Thoracic aorta (tissue), 2 donors: ENCODE measurements around the gene PKN1. TPM values are rescaled to one million over a fixed set of nuclear protein-coding genes. Genes with fewer than 3 reads are reported as not detected.
"Not testable (repeated sequence)": the region's sequence is repeated elsewhere in the genome, so short reads cannot be mapped to it uniquely, and the experiment has no call there.

Experiments used
- ATAC-seq: fragments of 150-250 bp; one replicate; pipeline ENCODE4 v1.8.0; 2017; ENCODE audit warnings: low read depth; ENCODE audit not compliant: insufficient number of reproducible peaks, low FRiP score
- DNase-seq: peaks from one replicate; pipeline ENCODE4 v3.0.0-alpha.2; 2020; ENCODE audit warnings: low spot score
- H3K27ac ChIP-seq, 2 donors: fragments of 200-600 bp; sonication (generic); 1 replicate in 1 of 2; 2 replicates in 1 of 2; pipeline ENCODE4 v1.5.1; 2016; ENCODE audit warnings: mild to moderate bottlenecking in 2 of 2, moderate library complexity in 2 of 2
- H3K27me3 ChIP-seq: fragments of 200-600 bp; sonication (generic); replicated peaks from 2 replicates; pipeline ENCODE4 v1.6.0; 2016; ENCODE audit warnings: mild to moderate bottlenecking; ENCODE audit not compliant: insufficient read depth
- H3K36me3 ChIP-seq: fragments of 200-600 bp; sonication (generic); one replicate; pipeline ENCODE4 v1.5.1; 2016
- H3K4me1 ChIP-seq, 2 donors: fragments of 200-600 bp; sonication (generic); 1 replicate in 1 of 2; 2 replicates in 1 of 2; pipeline versions ENCODE4 v1.5.1 to v1.6.0; 2016; ENCODE audit warnings: low read depth in 2 of 2, mild to moderate bottlenecking in 1 of 2; ENCODE audit not compliant: control insufficient read depth in 1 of 2
- H3K4me3 ChIP-seq: fragments of 200-600 bp; sonication (generic); 2 replicates; pipeline ENCODE4 v1.5.1; 2016; ENCODE audit warnings: mild to moderate bottlenecking
- H3K9me3 ChIP-seq: fragments of 200-600 bp; sonication (generic); 2 replicates; pipeline ENCODE4 v1.5.1; 2016
- total RNA-seq, 2 donors: library from RNA; depleted of rRNA; stranded (reverse); fragments of >200 nt; gene quantifications; one replicate each; pipeline versions ENCODE4 v1.1.0 to v1.2.3, GENCODE V29; 2016
- TF ChIP-seq, protein P1 (sequence below): fragments of 200-600 bp; sonication (generic); IDR thresholded peaks from one replicate; pipeline ENCODE4 v1.5.1; 2019; ENCODE audit warnings: antibody characterized with exemption

Gene PKN1
- total RNA-seq, 2 donors from 2014 or later: 93.8 to 139 TPM

DNA sequence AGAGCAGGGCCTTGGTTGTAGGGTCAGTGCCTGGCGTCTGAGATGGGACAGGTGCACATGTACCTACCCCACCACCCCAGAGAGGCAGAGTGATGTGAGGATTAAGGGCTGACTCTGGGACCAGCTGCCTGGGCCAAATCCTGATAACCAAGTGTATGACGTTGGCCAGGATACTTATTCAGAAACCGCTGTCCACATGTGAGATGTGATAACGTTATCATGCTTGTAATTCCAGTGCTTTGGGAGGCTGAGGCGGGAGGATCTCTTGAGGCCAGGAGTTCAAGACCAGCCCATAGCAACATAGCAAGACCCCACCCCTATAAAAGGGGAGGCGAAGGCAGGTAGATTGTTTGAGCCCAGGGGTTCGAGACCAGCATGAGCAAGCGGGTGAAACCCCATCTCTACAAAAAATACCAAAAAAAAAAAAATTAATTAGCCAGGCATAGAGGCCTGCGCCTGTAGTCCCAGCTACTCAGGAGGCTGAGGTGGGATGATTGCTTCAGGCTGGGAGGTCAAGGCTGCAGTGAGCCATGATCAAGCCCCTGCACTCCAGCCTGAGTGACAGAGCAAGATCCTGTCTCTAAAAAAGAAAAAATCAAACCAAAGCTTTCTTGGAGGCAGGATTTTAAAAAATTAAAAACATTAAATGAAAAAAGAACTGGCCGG lies 41.8 kb upstream of the PKN1 start:
- ATAC-seq: no peak
- no peak for DNase-seq
- TF ChIP-seq, protein P1, sequence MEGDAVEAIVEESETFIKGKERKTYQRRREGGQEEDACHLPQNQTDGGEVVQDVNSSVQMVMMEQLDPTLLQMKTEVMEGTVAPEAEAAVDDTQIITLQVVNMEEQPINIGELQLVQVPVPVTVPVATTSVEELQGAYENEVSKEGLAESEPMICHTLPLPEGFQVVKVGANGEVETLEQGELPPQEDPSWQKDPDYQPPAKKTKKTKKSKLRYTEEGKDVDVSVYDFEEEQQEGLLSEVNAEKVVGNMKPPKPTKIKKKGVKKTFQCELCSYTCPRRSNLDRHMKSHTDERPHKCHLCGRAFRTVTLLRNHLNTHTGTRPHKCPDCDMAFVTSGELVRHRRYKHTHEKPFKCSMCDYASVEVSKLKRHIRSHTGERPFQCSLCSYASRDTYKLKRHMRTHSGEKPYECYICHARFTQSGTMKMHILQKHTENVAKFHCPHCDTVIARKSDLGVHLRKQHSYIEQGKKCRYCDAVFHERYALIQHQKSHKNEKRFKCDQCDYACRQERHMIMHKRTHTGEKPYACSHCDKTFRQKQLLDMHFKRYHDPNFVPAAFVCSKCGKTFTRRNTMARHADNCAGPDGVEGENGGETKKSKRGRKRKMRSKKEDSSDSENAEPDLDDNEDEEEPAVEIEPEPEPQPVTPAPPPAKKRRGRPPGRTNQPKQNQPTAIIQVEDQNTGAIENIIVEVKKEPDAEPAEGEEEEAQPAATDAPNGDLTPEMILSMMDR: no peak
- Histone ChIP-seq H3K4me1 (peaks cover 0 to 4% of the 10 kb centered on the region in 2 donors), H3K27me3 (no peaks in the 10 kb centered on the region), H3K4me3 (no peak overlapping the region), H3K27ac (no peak overlapping the region), H3K36me3 (peaks cover 48% of the 10 kb centered on the region), H3K9me3 (no peaks in the 10 kb centered on the region)

DNA sequence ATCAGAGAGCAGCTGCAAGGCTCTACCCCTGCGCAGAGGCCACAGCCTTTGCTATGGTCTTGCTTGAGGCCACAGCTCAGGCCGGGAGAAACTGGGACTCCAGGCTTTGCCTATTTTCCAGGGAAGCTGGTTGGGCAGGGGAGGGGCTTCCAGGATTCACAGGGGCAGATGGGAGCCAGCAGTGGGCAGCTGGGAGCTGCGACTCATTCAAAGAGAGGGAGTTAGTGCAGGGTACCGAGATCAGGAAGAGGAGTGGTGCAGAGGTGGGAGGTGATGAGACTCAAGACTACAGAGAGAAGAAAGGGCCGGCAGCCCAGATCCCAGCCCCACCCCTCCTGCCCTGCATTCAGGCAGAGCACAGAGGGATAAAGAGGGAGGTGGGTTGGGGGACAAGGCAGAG lies 39.8 kb upstream of the PKN1 start:
- ATAC-seq: no peak
- Histone ChIP-seq H3K4me3 (no peak overlapping the region), H3K36me3 (peaks cover 57% of the 10 kb centered on the region), H3K4me1 (no peaks in the 10 kb centered on the region), H3K9me3 (no peaks in the 10 kb centered on the region), H3K27ac (no peak overlapping the region), H3K27me3 (no peaks in the 10 kb centered on the region)
- DNase-seq: no peak
- TF ChIP-seq, protein P1: no peak

DNA sequence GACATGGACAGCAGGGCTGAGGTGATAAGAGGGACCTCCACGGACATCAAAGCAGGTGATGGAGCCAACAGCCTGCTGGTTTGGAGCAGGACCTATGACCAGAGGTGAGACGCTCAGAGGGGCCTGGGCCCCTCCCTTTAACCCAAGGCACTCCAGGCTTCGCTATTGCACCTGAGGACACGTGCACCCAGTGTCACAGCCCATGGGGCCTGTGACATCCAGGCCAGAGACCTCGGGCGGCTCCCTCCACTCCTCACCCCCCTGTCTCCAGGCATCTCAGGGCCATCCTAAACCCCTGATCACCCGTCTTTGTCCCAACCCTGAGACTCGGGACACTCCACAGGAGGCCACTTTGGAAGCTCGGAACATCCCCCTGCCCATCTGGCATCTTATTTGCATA lies 38.9 kb upstream of the PKN1 start:
- no peaks in the 10 kb centered on the region for H3K27me3 ChIP-seq
- H3K9me3 ChIP-seq: no peaks in the 10 kb centered on the region
- DNase-seq (no peak), ATAC-seq (no peak)
- no peak overlapping the region for H3K4me3 ChIP-seq
- no peak overlapping the region for H3K27ac ChIP-seq
- H3K36me3 ChIP-seq: peaks cover 55% of the 10 kb centered on the region
- TF ChIP-seq, protein P1: no peak
- H3K4me1 ChIP-seq: no peaks in the 10 kb centered on the region

DNA sequence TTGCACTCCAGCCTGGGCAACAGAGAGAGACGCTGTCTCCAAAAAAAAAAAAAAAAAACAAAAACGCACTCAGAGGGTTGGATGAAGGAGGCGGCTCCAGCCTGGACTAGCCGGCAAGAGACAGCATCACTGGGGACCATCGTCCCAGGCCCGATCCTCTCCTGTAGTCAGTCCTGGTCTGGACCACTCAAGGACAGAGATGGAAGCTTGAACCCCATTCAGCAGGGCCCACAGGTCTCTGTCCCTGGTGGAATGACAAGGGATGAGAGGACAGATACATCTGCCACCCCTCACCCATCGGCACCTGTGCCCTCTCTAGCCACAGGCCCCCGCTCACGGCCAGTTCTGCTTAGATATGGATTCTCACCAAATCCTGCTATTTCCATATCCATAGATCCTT lies 37.8 kb upstream of the PKN1 start:
- no peak for ATAC-seq
- Histone ChIP-seq H3K36me3 (peaks cover 63% of the 10 kb centered on the region), H3K9me3 (no peaks in the 10 kb centered on the region)

DNA sequence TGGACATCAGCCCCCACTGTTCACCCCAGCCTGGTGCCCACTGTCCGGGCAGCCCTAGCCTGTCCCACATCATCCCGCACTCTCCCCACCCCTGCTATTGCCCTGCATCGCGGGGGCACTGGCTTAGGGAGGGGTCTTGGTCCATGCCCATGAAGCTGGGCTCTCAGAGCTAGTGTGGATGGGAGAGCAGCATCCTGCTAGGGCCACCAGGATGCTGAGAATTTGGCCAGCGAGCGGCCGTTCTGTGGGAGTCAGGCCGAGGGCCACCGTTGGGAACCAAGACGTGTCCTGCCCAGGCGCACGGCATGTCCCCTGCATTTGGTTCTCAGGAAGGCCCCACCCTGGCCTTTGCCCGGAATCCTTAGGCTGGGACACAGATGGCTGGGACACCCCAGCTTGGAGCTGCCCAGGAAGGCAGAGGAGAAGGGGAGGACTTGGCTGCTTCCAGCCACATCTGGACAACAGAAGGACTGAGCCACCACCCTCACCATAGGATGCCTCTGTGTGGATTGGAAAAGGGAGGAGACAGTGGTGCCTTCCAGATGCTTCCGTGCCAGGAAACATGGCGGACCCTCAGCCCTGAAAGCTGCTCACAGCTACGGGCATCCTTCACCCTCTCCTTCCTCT lies 37.3 kb upstream of the PKN1 start:
- ATAC-seq: no peak
- peaks cover 61% of the 10 kb centered on the region for H3K36me3 ChIP-seq

More for the DNA sequence above, 37.8 kb upstream of the PKN1 start:
- no peak overlapping the region for H3K4me3 ChIP-seq
- no peaks in the 10 kb centered on the region for H3K4me1 ChIP-seq
- no peak for DNase-seq
- TF ChIP-seq, protein P1: no peak
- H3K27me3 ChIP-seq: no peaks in the 10 kb centered on the region
- peak overlapping the region in 1 of 2 donors; percentile 28 for H3K27ac ChIP-seq

DNA sequence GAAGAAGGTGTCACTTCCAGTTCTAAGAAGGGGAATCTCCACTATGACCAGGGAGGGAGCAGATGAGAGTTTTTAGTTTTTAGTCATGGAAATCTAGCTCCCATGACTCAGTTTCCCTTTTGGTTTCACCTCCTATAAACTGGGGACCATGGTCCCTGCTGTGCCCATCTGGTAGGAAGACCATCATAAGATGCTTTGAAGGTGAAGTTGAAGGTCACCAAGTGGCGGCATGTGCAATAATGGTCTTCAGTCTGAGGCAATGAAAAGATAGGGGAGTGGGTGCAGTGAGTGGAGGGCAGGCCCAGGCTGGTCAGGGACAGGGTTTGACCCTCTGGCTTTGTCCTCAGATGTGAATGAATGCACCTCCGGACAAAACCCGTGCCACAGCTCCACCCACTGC lies 36.4 kb upstream of the PKN1 start:
- Histone ChIP-seq H3K4me1 (peaks cover 0 to 11% of the 10 kb centered on the region in 2 donors), H3K36me3 (peaks cover 59% of the 10 kb centered on the region), H3K27ac (peak overlapping the region in 1 of 2 donors; percentile 28)
- not testable (repeated sequence) for H3K27me3 ChIP-seq, ATAC-seq, H3K4me3 ChIP-seq, DNase-seq, H3K9me3 ChIP-seq

More for the DNA sequence above, 37.3 kb upstream of the PKN1 start:
- DNase-seq: no peak
- TF ChIP-seq, protein P1: no peak
- no peak overlapping the region for H3K4me3 ChIP-seq
- H3K27ac ChIP-seq: peak overlapping the region in 1 of 2 donors; percentile 28
- H3K9me3 ChIP-seq: no peaks in the 10 kb centered on the region
- peaks cover 0 to 2% of the 10 kb centered on the region in 2 donors for H3K4me1 ChIP-seq
- no peaks in the 10 kb centered on the region for H3K27me3 ChIP-seq

DNA sequence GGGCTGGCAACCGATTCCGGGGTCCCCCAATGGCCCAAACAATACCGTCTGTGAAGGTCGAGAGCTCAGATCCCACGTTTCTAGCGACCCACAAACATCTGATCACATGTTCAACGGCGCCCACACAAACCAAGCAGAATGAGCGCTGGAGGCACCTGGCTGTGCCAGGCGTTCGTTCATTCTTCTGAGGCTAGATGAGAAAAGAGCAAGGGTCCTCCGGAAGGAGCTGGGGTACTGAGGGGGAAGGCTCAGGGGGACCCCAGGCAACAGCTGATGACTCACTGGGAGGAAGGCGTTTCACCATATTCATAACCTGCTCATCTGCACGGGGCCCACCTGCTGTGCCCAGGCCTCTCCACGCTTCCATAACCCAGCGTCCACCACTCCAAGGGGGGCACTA lies 35.9 kb upstream of the PKN1 start:
- H3K27me3 ChIP-seq, ATAC-seq, H3K27ac ChIP-seq, DNase-seq, H3K4me3 ChIP-seq, H3K9me3 ChIP-seq: not testable (repeated sequence)
- peaks cover 57% of the 10 kb centered on the region for H3K36me3 ChIP-seq
- H3K4me1 ChIP-seq: peaks cover 0 to 15% of the 10 kb centered on the region in 2 donors
